MM.1S (cell line): ENCODE measurements around the gene SLC1A2.

Source experiments
- DNase-seq: peaks from one replicate; pipeline ENCODE4 v3.0.0-alpha.2; 2015
- H2AFZ ChIP-seq: fragments of 300-600 bp; sonication (generic); 2 replicates; pipeline ENCODE4 v1.6.0; 2016; ENCODE audit warnings: antibody characterized with exemption, low read length
- H3F3A ChIP-seq: fragments of 300-600 bp; sonication (generic); 2 replicates; pipeline ENCODE4 v1.6.1; 2016; ENCODE audit warnings: mild to moderate bottlenecking, antibody characterized with exemption, low read length, moderate library complexity, mixed read lengths; ENCODE audit not compliant: insufficient read depth
- H3K27ac ChIP-seq: fragments of 300-600 bp; sonication (generic); 2 replicates; pipeline ENCODE4 v1.5.1; 2016; ENCODE audit warnings: mild to moderate bottlenecking, low read length
- H3K27me3 ChIP-seq: fragments of 300-600 bp; sonication (generic); replicated peaks from 2 replicates; pipeline ENCODE4 v1.6.0; 2016; ENCODE audit warnings: low read length; ENCODE audit not compliant: insufficient read depth
- H3K36me3 ChIP-seq: fragments of 300-600 bp; sonication (generic); replicated peaks from 2 replicates; pipeline ENCODE4 v1.6.1; 2016; ENCODE audit warnings: mild to moderate bottlenecking, low read length, mixed read lengths; ENCODE audit not compliant: insufficient read depth
- H3K4me1 ChIP-seq: fragments of 300-600 bp; sonication (generic); 2 replicates; pipeline ENCODE4 v1.6.1; 2016; ENCODE audit warnings: low read length, mixed read lengths
- H3K4me2 ChIP-seq: fragments of 300-600 bp; sonication (generic); 2 replicates; pipeline ENCODE4 v1.6.0; 2016; ENCODE audit warnings: low read depth, low read length
- H3K4me3 ChIP-seq: fragments of 300-600 bp; sonication (generic); 2 replicates; pipeline ENCODE4 v1.5.1; 2016; ENCODE audit warnings: low read length, mixed read lengths
- H3K79me2 ChIP-seq: fragments of 300-600 bp; sonication (generic); 2 replicates; pipeline ENCODE4 v1.6.1; 2016; ENCODE audit warnings: mixed run types, low read length, mixed read lengths
- H3K9ac ChIP-seq: fragments of 300-600 bp; sonication (generic); 2 replicates; pipeline ENCODE4 v1.6.1; 2016; ENCODE audit warnings: low read length, mixed read lengths
- H3K9me2 ChIP-seq: fragments of 300-600 bp; sonication (generic); replicated peaks from 2 replicates; pipeline ENCODE4 v1.6.1; 2016; ENCODE audit warnings: mild to moderate bottlenecking, low read length, mixed read lengths; ENCODE audit not compliant: insufficient read depth
- H3K9me3 ChIP-seq: fragments of 300-600 bp; sonication (generic); replicated peaks from 2 replicates; pipeline ENCODE4 v1.6.1; 2016; ENCODE audit warnings: mild to moderate bottlenecking, low read length, mixed read lengths; ENCODE audit not compliant: insufficient read depth
- H4K20me1 ChIP-seq: fragments of 300-600 bp; sonication (generic); 2 replicates; pipeline ENCODE4 v1.6.1; 2016; ENCODE audit warnings: mild to moderate bottlenecking, low read length, moderate library complexity, mixed read lengths; ENCODE audit not compliant: insufficient read depth
- EZH2 ChIP-seq: fragments of 300-600 bp; sonication (generic); optimal IDR thresholded peaks from 2 replicates; pipeline ENCODE3; 2017; ENCODE audit warnings: low read depth, mild to moderate bottlenecking, antibody characterized with exemption, low read length, mixed read lengths
- EZH2phosphoT487 ChIP-seq: fragments of 300-600 bp; sonication (generic); IDR thresholded peaks from 2 replicates; pipeline ENCODE4 v1.6.1; 2018; ENCODE audit warnings: antibody characterized with exemption, low read length
- TF ChIP-seq, protein P1 (sequence below): fragments of 300-600 bp; sonication (generic); IDR thresholded peaks from 2 replicates; pipeline ENCODE4 v1.5.1; 2016; ENCODE audit warnings: antibody characterized with exemption, low read length, mixed read lengths

The SLC1A2 gene

DNA sequence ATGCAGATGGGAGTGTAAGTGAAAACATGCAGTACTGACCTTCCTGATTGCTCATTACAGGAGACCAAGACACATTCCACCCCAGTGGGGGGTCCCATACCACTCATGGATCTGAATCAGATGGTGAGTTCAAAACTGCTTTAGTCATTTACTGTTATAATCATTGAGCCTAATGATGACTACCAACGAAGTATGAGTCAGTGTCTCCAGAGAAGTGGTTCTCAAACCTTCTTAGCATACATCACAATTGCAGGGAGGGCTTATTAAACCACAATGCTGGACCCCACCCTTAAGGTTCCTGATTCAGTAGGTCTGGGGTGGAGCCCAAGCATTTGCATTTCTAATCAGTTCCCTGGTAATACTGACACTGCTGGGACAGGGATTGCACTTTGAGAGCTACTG, 204.6 kb downstream of the SLC1A2 start:
- Histone ChIP-seq H3K4me1 (no peaks in the 10 kb centered on the region), H3K79me2 (0 out of 2 replicates have a peak, but pooled peaks cover 14% of the 10 kb centered on the region), H3F3A (0 out of 2 replicates have a peak, but pooled peaks cover 5% of the 10 kb centered on the region), H3K9ac (no peak overlapping the region), H3K27me3 (no peaks in the 10 kb centered on the region), H3K27ac (no peak overlapping the region), H3K4me3 (no peak overlapping the region), H2AFZ (no peak overlapping the region), H3K9me3 (no peaks in the 10 kb centered on the region), H4K20me1 (no peaks in the 10 kb centered on the region), H3K36me3 (peaks cover 6% of the 10 kb centered on the region), H3K4me2 (no peak overlapping the region), H3K9me2 (no peaks in the 10 kb centered on the region)
- TF ChIP-seq EZH2phosphoT487 (no peak), EZH2 (no peak)
- TF ChIP-seq, protein P1, sequence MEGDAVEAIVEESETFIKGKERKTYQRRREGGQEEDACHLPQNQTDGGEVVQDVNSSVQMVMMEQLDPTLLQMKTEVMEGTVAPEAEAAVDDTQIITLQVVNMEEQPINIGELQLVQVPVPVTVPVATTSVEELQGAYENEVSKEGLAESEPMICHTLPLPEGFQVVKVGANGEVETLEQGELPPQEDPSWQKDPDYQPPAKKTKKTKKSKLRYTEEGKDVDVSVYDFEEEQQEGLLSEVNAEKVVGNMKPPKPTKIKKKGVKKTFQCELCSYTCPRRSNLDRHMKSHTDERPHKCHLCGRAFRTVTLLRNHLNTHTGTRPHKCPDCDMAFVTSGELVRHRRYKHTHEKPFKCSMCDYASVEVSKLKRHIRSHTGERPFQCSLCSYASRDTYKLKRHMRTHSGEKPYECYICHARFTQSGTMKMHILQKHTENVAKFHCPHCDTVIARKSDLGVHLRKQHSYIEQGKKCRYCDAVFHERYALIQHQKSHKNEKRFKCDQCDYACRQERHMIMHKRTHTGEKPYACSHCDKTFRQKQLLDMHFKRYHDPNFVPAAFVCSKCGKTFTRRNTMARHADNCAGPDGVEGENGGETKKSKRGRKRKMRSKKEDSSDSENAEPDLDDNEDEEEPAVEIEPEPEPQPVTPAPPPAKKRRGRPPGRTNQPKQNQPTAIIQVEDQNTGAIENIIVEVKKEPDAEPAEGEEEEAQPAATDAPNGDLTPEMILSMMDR: no peak
- DNase-seq: no peak

DNA sequence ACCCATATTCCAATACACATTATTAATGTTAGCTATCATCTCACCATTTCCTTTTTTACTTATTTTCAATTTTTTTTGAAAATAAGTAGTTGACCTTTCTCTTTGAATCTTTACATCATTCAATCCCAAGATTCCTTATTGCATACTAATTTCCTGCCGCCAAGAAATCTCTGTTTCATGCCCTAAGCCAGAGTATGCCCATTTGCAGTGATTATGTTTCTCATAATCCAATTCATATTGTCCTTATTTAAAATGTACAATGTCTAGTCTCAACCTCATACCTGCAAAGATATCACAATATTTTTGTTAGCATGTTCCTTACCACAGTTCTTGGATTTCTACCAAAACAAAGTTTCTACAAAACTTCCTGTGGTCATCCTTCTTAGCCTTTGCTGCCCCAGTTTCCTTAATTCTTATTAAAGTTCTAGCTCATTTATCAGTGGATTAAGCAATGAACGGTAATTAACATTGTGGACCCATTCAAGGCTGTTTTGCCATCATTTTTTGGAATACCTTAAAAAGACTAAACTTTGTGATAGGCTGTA, 205.1 kb downstream of the SLC1A2 start:
- no peaks in the 10 kb centered on the region for H3K4me1 ChIP-seq
- H3K36me3 ChIP-seq: peaks cover 1% of the 10 kb centered on the region
- H3K9ac ChIP-seq: no peak overlapping the region

GRCh38 chr11:35211952-35212351, 207.4 kb downstream of the SLC1A2 start:
- Histone ChIP-seq H3K4me2 (no peak overlapping the region), H3K79me2 (0 out of 2 replicates have a peak, but pooled peaks cover 14% of the 10 kb centered on the region), H3K4me1 (no peaks in the 10 kb centered on the region), H3K9me3 (no peaks in the 10 kb centered on the region), H3K9me2 (no peaks in the 10 kb centered on the region), H4K20me1 (no peaks in the 10 kb centered on the region), H3K27ac (no peak overlapping the region), H3K36me3 (no peaks in the 10 kb centered on the region; the same call in none of the 2 replicates), H3F3A (0 out of 2 replicates have a peak, but pooled peaks cover 4% of the 10 kb centered on the region), H3K4me3 (no peak overlapping the region), H2AFZ (no peak overlapping the region), H3K27me3 (no peaks in the 10 kb centered on the region), H3K9ac (no peak overlapping the region)
- TF ChIP-seq EZH2phosphoT487 (no peak), EZH2 (no peak)
- TF ChIP-seq, protein P1: no peak
- no peak for DNase-seq

More for the DNA sequence above, 205.1 kb downstream of the SLC1A2 start:
- DNase-seq: no peak
- H2AFZ ChIP-seq: no peak overlapping the region
- 0 out of 2 replicates have a peak, but pooled peaks cover 14% of the 10 kb centered on the region for H3K79me2 ChIP-seq
- H3K4me2 ChIP-seq: no peak overlapping the region
- H3K4me3 ChIP-seq: no peak overlapping the region
- H3K27ac ChIP-seq: no peak overlapping the region
- H3F3A ChIP-seq: 0 out of 2 replicates have a peak, but pooled peaks cover 5% of the 10 kb centered on the region
- no peaks in the 10 kb centered on the region for H3K9me2 ChIP-seq
- no peaks in the 10 kb centered on the region for H3K9me3 ChIP-seq
- no peaks in the 10 kb centered on the region for H4K20me1 ChIP-seq
- no peak for TF ChIP-seq EZH2phosphoT487
- TF ChIP-seq EZH2: no peak
- H3K27me3 ChIP-seq: no peaks in the 10 kb centered on the region

DNA sequence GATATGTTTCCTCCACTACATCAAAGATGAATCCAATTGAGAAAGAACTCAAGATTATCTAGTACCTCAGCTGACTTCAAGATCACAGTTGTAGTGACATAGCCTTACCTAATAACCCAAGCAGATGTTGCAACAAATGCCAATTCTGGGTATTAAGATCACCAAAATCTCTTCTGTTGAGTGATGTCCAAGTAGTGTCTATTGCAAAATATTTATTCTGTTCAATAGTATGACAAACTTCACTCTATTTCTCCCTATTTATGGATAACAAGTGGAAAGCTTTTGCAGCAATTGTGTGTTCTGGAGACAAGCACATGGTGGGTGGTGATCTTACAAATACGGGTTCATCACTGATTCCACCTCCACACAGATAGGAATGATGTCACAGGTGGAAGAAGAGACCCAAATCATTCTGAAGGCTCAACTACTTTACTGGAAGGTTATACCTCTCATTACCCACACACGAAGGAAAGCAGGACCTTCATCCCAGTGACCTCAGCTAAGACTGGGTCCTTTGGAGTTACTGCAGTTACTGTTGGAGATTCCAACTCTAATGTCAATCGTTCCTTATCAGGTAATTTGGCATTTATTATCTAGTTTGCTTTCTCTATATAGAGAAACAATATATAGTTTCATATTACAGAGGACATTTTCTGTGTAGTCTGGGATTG, 208.3 kb downstream of the SLC1A2 start:
- H3K79me2 ChIP-seq: peaks cover 16% of the 10 kb centered on the region; the same call in 1 of the 2 replicates
- no peak for DNase-seq
- H3K9me2 ChIP-seq: no peaks in the 10 kb centered on the region
- H3K9me3 ChIP-seq: no peaks in the 10 kb centered on the region
- no peaks in the 10 kb centered on the region for H3K4me1 ChIP-seq
- no peak overlapping the region for H3K9ac ChIP-seq
- no peak overlapping the region for H2AFZ ChIP-seq
- TF ChIP-seq EZH2: no peak
- no peak for TF ChIP-seq EZH2phosphoT487
- TF ChIP-seq, protein P1: no peak
- H3K27ac ChIP-seq: no peak overlapping the region
- no peak overlapping the region for H3K4me3 ChIP-seq
- no peaks in the 10 kb centered on the region for H3K27me3 ChIP-seq
- 0 out of 2 replicates have a peak, but pooled peaks cover 4% of the 10 kb centered on the region for H3F3A ChIP-seq
- no peak overlapping the region for H3K4me2 ChIP-seq
- H4K20me1 ChIP-seq: no peaks in the 10 kb centered on the region
- H3K36me3 ChIP-seq: peaks cover under 1% of the 10 kb centered on the region
